Transverse colon (tissue), 4 donors: ENCODE results near the gene SMARCD1. TPM values are rescaled to one million over a fixed set of nuclear protein-coding genes. Genes with fewer than 3 reads are reported as not detected.

Experiments used
- DNase-seq: peaks from one replicate; pipeline ENCODE4 v3.0.0-alpha.2; 2019
- H3K27ac ChIP-seq, 4 donors: fragments of 200-600 bp; sonication (generic); 2 replicates each; pipeline ENCODE4 v1.5.1; 2016 to 2018; ENCODE audit warnings: inconsistent platforms in 4 of 4
- H3K27me3 ChIP-seq: fragments of 200-600 bp; sonication (generic); 2 replicates; pipeline ENCODE4 v1.5.1; 2017; ENCODE audit warnings: inconsistent platforms
- H3K36me3 ChIP-seq, 4 donors: fragments of 200-600 bp; sonication (generic); 2 replicates each; pipeline ENCODE4 v1.5.1; 2017 to 2019; ENCODE audit warnings: inconsistent platforms in 4 of 4
- H3K4me1 ChIP-seq, 4 donors: fragments of 200-600 bp; sonication (generic); 2 replicates each; pipeline ENCODE4 v1.5.1; 2017 to 2020; ENCODE audit warnings: inconsistent platforms in 4 of 4
- H3K4me3 ChIP-seq, 4 donors: fragments of 200-600 bp; sonication (generic); 1 replicate in 1 of 4; 2 replicates in 3 of 4; pipeline versions ENCODE4 v1.5.1 to v1.6.1; 2017 to 2019; ENCODE audit warnings: inconsistent platforms in 4 of 4
- H3K9me3 ChIP-seq, 2 donors: fragments of 200-600 bp; sonication (generic); 2 replicates each; pipeline ENCODE4 v1.5.1; 2017 to 2019; ENCODE audit warnings: inconsistent platforms in 2 of 2
- EP300 ChIP-seq: sonication (generic); formaldehyde crosslinking; IDR thresholded peaks from one replicate; pipeline ENCODE4 v1.6.1; 2017; ENCODE audit warnings: antibody characterized with exemption, low read depth
- POLR2A ChIP-seq: fragments of 450-650 bp; IDR thresholded peaks from one replicate; pipeline ENCODE4 v1.6.1; 2016; ENCODE audit warnings: antibody characterized with exemption, mild to moderate bottlenecking, moderate library complexity
- POLR2AphosphoS5 ChIP-seq, 3 donors: sonication (generic); formaldehyde crosslinking; IDR thresholded peaks; one replicate each; pipeline ENCODE4 v1.6.1; 2016; ENCODE audit warnings: antibody characterized with exemption in 3 of 3
- WGBS, 2 donors: methylation state at CpG; one replicate each; pipeline ENCODE4 v1.1.5; 2018; ENCODE audit warnings: low coverage in 1 of 2; 5-methylcytosine and 5-hydroxymethylcytosine counted together
- in situ Hi-C, 4 donors: fragments of 200-750 bp; cut with MboI; loops; one replicate each; pipeline versions ENCODE4 v1.15.0 to v1.15.1; 2017; ENCODE audit warnings: low sequenced_read_pairs in 3 of 4, low pct_ligation_motif_present in 1 of 4, low pct_unique_long_range_greater_than_20kb in 1 of 4
- intact Hi-C: fragments of 100-400 bp; cut with DNase I; formaldehyde crosslinking; loops from one replicate; pipeline ENCODE4 v1.15.1; 2023; ENCODE audit warnings: low total_unique reads
- total RNA-seq, 4 donors: library from RNA; depleted of rRNA; stranded (reverse); fragments of >200 nt; gene quantifications; one replicate each; pipeline ENCODE4 v1.1.0, GENCODE V29; 2016
- TF ChIP-seq, protein P1 (sequence below), 5 experiments: fragments of 200-600 bp in 3 of 5; fragments of 450-650 bp in 2 of 5; sonication (generic) in 3 of 5; IDR thresholded peaks; 1 replicate in 2 of 5; 2 replicates in 3 of 5; pipeline ENCODE4 v1.5.1; 2016 to 2017; ENCODE audit warnings: antibody characterized with exemption in 5 of 5, inconsistent platforms in 3 of 5, mild to moderate bottlenecking in 2 of 5, moderate library complexity in 1 of 5

SMARCD1 gene
- total RNA-seq, 4 donors from 2014 or later, result 23.7 to 52.4 (median 40.4) TPM

DNA sequence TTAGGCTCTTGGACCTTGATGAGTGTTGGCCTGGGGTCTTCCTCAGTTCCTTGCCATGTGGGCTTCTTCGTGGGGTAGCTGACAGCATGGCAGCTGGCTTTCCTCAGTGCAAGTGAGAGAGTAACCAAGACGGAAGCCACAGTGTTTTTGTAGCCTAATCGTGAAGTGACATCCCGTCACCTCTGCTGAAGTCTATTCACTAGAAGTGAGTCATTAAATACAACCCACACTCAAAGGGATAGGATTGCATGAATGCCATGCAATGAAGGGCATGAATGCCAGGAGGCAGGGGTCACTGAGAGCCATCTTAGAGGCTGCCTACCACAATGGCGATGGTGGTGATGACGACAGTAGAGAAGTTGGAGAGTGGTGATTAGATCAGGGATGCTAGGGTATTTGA lies 41.3 kb upstream of the SMARCD1 start:
- no peaks in the 10 kb centered on the region for H3K27me3 ChIP-seq
- no peaks in the 10 kb centered on the region for H3K4me1 ChIP-seq
- no peak for DNase-seq
- TF ChIP-seq, protein P1, sequence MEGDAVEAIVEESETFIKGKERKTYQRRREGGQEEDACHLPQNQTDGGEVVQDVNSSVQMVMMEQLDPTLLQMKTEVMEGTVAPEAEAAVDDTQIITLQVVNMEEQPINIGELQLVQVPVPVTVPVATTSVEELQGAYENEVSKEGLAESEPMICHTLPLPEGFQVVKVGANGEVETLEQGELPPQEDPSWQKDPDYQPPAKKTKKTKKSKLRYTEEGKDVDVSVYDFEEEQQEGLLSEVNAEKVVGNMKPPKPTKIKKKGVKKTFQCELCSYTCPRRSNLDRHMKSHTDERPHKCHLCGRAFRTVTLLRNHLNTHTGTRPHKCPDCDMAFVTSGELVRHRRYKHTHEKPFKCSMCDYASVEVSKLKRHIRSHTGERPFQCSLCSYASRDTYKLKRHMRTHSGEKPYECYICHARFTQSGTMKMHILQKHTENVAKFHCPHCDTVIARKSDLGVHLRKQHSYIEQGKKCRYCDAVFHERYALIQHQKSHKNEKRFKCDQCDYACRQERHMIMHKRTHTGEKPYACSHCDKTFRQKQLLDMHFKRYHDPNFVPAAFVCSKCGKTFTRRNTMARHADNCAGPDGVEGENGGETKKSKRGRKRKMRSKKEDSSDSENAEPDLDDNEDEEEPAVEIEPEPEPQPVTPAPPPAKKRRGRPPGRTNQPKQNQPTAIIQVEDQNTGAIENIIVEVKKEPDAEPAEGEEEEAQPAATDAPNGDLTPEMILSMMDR (IDR thresholded peaks at IDR 0.05), result no peak
- no peak for TF ChIP-seq POLR2AphosphoS5 (IDR thresholded peaks at IDR 0.05)
- no peak for TF ChIP-seq EP300
- no peak for TF ChIP-seq POLR2A
- no peak overlapping the region for H3K4me3 ChIP-seq
- intact Hi-C loops, result no loop called here
- H3K27ac ChIP-seq, result no peak overlapping the region
- in situ Hi-C loops, result no loop called here
- no peaks in the 10 kb centered on the region for H3K36me3 ChIP-seq
- no peaks in the 10 kb centered on the region for H3K9me3 ChIP-seq
- 60 to 77% methylated on average over 3 to 6 of the region's 6 CpGs for WGBS, 2 donors

DNA sequence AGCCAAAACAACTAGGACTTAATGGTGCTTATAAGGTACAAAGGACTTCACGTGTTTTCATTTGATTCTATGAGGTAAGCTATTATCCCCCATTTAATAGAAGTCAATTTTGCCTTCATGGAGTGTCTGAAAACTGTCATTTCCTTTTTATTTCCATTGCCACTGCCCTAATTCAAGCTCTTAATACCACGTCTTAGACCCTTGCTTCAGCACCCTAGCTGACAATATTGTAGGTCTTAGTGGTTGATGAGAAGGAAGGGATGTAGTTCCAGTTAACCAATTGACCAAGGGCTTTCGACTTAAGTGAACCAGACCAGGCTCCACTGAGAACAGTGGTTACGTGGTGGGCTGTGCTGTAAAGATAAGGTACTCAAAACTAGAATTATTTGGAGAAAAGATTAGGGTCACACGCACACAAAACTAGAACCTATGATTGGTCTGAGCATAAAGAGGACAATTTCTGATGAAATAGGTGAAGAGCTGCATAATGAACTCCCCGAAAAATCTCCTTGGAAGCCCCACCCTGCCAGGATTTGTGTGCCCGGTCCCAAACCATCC lies 37.4 kb upstream of the SMARCD1 start:
- in situ Hi-C loops, result no loop called here
- 86 to 89% methylated on average over 6 to 7 of the region's 7 CpGs for WGBS, 2 donors

DNA sequence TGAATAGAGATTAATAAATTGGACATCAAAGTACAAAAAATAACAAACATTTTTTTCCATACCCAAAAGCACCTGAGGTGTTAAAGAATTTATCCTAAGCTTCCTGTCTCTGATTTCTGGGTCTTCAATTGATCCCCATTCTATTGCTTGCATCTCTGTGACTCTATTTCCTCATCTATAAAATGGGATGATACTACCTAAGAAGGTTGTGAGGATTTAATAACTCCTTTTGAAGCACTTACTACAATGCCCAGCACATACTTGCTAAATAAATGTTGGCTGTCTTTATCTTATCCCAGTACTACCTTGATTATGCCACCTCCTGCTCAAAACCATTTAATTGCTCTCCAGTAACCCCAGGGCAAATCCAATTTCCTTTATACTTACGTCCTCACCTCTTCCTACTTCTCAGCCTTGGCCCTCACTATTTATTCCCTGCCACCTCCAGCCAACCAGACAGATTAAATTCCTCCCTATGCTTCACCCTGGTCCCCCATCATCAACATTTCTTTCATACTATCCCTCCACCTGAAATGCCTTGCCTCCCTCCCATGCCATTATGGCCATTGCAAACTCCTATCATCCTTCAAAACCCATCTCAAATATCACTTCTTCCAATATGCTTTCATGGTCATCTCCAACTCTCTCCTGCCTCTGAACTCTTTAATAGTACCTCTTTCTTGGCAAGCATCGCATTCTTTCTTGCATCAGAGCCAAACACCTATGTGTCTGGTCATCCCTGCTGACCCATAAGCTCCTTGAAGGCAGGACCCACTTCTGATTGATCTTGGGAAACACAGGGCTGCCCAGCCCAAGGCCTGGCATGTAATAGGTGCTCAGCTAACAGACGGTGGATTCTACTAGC lies 35.7 kb upstream of the SMARCD1 start:
- H3K27me3 ChIP-seq, result peaks cover 18% of the 10 kb centered on the region
- H3K4me1 ChIP-seq, result peaks cover 5 to 11% (median 8%) of the 10 kb centered on the region in 4 donors
- H3K36me3 ChIP-seq, result no peaks in the 10 kb centered on the region
- 83 to 86% methylated on average over 2 to 3 of the region's 3 CpGs for WGBS, 2 donors
- no peak overlapping the region for H3K27ac ChIP-seq
- in situ Hi-C loops (loop anchor here in 3 of 4 donors (5.0 to 25.0 kb wide), 3 partner anchors 75 to 187 kb away; partner anchors contain the start of gene AQP6 (in 2 of the 3)), intact Hi-C loops (no loop called here)
- DNase-seq, result no peak
- no peak overlapping the region for H3K4me3 ChIP-seq
- TF ChIP-seq POLR2AphosphoS5 (IDR thresholded peaks at IDR 0.05), result no peak
- no peak for TF ChIP-seq EP300
- TF ChIP-seq, protein P1 (IDR thresholded peaks at IDR 0.05), result no peak
- TF ChIP-seq POLR2A, result no peak
- no peaks in the 10 kb centered on the region for H3K9me3 ChIP-seq

More for the DNA sequence above, 37.4 kb upstream of the SMARCD1 start:
- no peak for DNase-seq
- H3K4me3 ChIP-seq, result no peak overlapping the region
- H3K9me3 ChIP-seq, result no peaks in the 10 kb centered on the region
- H3K4me1 ChIP-seq, result peaks cover 5 to 11% (median 8%) of the 10 kb centered on the region in 4 donors
- H3K36me3 ChIP-seq, result no peaks in the 10 kb centered on the region
- TF ChIP-seq POLR2A (no peak), POLR2AphosphoS5 (IDR thresholded peaks at IDR 0.05) (no peak), EP300 (no peak)
- H3K27me3 ChIP-seq, result peaks cover 18% of the 10 kb centered on the region
- intact Hi-C loops, result no loop called here
- H3K27ac ChIP-seq, result no peak overlapping the region

DNA sequence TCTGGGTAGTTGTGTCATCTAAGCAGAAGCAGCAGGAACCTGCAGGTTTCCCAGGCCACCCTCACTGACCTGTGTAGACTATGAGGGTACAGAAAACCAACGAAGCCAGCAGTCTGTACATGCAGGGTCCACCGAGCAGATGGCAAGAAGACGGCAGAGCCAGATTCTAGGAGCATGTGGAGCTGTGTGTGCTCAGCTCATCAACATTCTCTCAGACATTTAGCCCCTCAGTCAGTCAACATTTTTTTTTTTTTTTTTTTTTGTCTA lies 35.1 kb upstream of the SMARCD1 start:
- Histone ChIP-seq H3K4me3 (peak overlapping the region in 1 of 4 donors; percentile 27), H3K9me3 (no peaks in the 10 kb centered on the region), H3K27me3 (peaks cover 18% of the 10 kb centered on the region), H3K36me3 (no peaks in the 10 kb centered on the region), H3K4me1 (peaks cover 5 to 11% (median 8%) of the 10 kb centered on the region in 4 donors), H3K27ac (no peak overlapping the region)
- 70 to 80% methylated on average over 2 to 3 of the region's 3 CpGs for WGBS, 2 donors
- no peak for DNase-seq
- TF ChIP-seq EP300 (no peak), POLR2A (no peak), POLR2AphosphoS5 (IDR thresholded peaks at IDR 0.05) (no peak)
- TF ChIP-seq, protein P1 (IDR thresholded peaks at IDR 0.05), result no peak
- in situ Hi-C loops, result loop anchor here in 3 of 4 donors (5.0 to 25.0 kb wide), 3 partner anchors 75 to 188 kb away; partner anchors contain the start of gene AQP6 (in 2 of the 3)
- intact Hi-C loops, result no loop called here
